Left colon (tissue), 2 donors: ENCODE data around the gene SPAG7. TPM values are rescaled to one million over a fixed set of nuclear protein-coding genes. Genes with fewer than 3 reads are reported as not detected.
A peak's percentile ranks its signal among the peaks of the same experiment; 100 is the strongest.

Experiments
- ATAC-seq: fragments of 200-7000 bp; cut with Tn5 transposase; one replicate; pipeline ENCODE4 v1.9.1; 2020; ENCODE audit warnings: mild to moderate bottlenecking, moderate library complexity
- DNase-seq, 2 donors: peaks; one replicate each; pipeline ENCODE4 v3.0.0-alpha.2; 2020
- intact Hi-C, 2 donors: fragments of 100-400 bp; cut with DNase I in 1 of 2; cut with micrococcal nuclease in 1 of 2; formaldehyde crosslinking; loops; one replicate each; pipeline versions ENCODE4 v1.11.2 to v1.14.0; 2022; cut with DNase I, micrococcal nuclease
- total RNA-seq, 2 donors: library from RNA; stranded (reverse); fragmentation: NEBNext Ultra II Directional; extraction: Animal tissue kit (Norgen Biotek cat#: 25700); gene quantifications; one replicate each; pipeline ENCODE4 v1.2.1, GENCODE V29; 2021
- donor health status: DM: no; HTN: no; CAD: no.
- donor health status: DM: yes; HTN: yes; CAD: no.

SPAG7 gene
- total RNA-seq, 2 donors from 2014 or later: 49.3 to 68.2 TPM

GRCh38 chr17:4982305-4982704, 14.7 kb upstream of the SPAG7 start:
- intact Hi-C loops: loop anchor here in 1 of 2 donors (5.0 to 10.0 kb wide), 2 partner anchors 68 to 80 kb away; no protein-coding TSS in a partner anchor
- no peak for ATAC-seq
- DNase-seq: no peak

- peak; percentile 77 for ATAC-seq
- intact Hi-C loops: loop anchor here in 1 of 2 donors (5.0 to 10.0 kb wide), 2 partner anchors 66 to 82 kb away; no protein-coding TSS in a partner anchor
- DNase-seq: no peak
These were observed 13.1 kb upstream of the SPAG7 start for GRCh38 chr17:4980644-4981216.

GRCh38 chr17:4978726-4979125, 11.1 kb upstream of the SPAG7 start:
- ATAC-seq (no peak), DNase-seq (no peak)
- intact Hi-C loops: no loop called here

GRCh38 chr17:4974115-4974670, 6.6 kb upstream of the SPAG7 start:
- intact Hi-C loops: no loop called here
- no peak for DNase-seq
- no peak for ATAC-seq

- intact Hi-C loops: no loop called here
- no peak for ATAC-seq
- no peak for DNase-seq
These were observed 5.9 kb upstream of the SPAG7 start for GRCh38 chr17:4973256-4974114.

- no peak for ATAC-seq
- intact Hi-C loops: no loop called here
These were observed 5.1 kb upstream of the SPAG7 start for GRCh38 chr17:4972752-4973151.

GRCh38 chr17:4972322-4972721, 4.7 kb upstream of the SPAG7 start:
- ATAC-seq (no peak), DNase-seq (no peak)
- intact Hi-C loops: no loop called here

More at GRCh38 chr17:4972752-4973151, 5.1 kb upstream of the SPAG7 start:
- DNase-seq: no peak

- DNase-seq (no peak), ATAC-seq (no peak)
- intact Hi-C loops: no loop called here
These were observed 4.2 kb upstream of the SPAG7 start for GRCh38 chr17:4971826-4972225.

- DNase-seq (no peak), ATAC-seq (no peak)
- intact Hi-C loops: no loop called here
These were observed 2.7 kb upstream of the SPAG7 start for GRCh38 chr17:4970273-4970672.

GRCh38 chr17:4969551-4970173, 2.0 kb upstream of the SPAG7 start:
- intact Hi-C loops: no loop called here
- DNase-seq: no peak
- ATAC-seq: no peak

- intact Hi-C loops: no loop called here
- ATAC-seq: no peak
- DNase-seq: no peak
These were observed 1.5 kb upstream of the SPAG7 start for GRCh38 chr17:4969047-4969550.

- no peak for DNase-seq
- intact Hi-C loops: no loop called here
- ATAC-seq: no peak
These were observed 949 bp upstream of the SPAG7 start for GRCh38 chr17:4968486-4969046.

GRCh38 chr17:4966844-4967538, 626 bp downstream of the SPAG7 start:
- intact Hi-C loops: no loop called here
- DNase-seq (peak; percentile 94 to 100), ATAC-seq (peak; percentile 79)

- DNase-seq (no peak), ATAC-seq (no peak)
- intact Hi-C loops: no loop called here
These were observed 2.2 kb downstream of the SPAG7 start for GRCh38 chr17:4965311-4965986.

GRCh38 chr17:4960279-4960922, 7.2 kb downstream of the SPAG7 start:
- intact Hi-C loops: no loop called here
- no peak for ATAC-seq
- DNase-seq: no peak

GRCh38 chr17:4959261-4959965, 8.2 kb downstream of the SPAG7 start:
- intact Hi-C loops: no loop called here
- DNase-seq (no peak), ATAC-seq (peak; percentile 79)

- ATAC-seq: peak; percentile 33
- intact Hi-C loops: no loop called here
- no peak for DNase-seq
These were observed 9.5 kb downstream of the SPAG7 start for GRCh38 chr17:4958102-4958501.
